ENCODE data around the gene LGALS7B.

- TF ChIP-seq CTCF (IDR thresholded peaks at IDR 0.05; ENCODE audit: low read depth, low read length, poor library complexity, severe bottlenecking) (no peak), EZH2phosphoT487 (IDR thresholded peaks at IDR 0.05; ENCODE audit: borderline replicate concordance, low read length) (no peak)
Measured at GRCh38 chr19:38801359-38802095, 12.5 kb downstream of the LGALS7B start.
